Left ventricle myocardium inferior (tissue), 1 donor: ENCODE data around the gene PUS7. TPM values are rescaled to one million over a fixed set of nuclear protein-coding genes. Genes with fewer than 3 reads are reported as not detected.

ENCODE experiments used
- DNase-seq: peaks from one replicate; pipeline ENCODE4 v3.0.0-alpha.2; 2020
- H3K27ac ChIP-seq: fragments of 200-600 bp; replicated peaks from 2 replicates; pipeline ENCODE4 v1.8.0; 2021
- H3K27me3 ChIP-seq: fragments of 200-600 bp; 2 replicates; pipeline ENCODE4 v1.8.0; 2021; ENCODE audit warnings: low read depth
- H3K36me3 ChIP-seq: fragments of 200-600 bp; 2 replicates; pipeline ENCODE4 v1.8.0; 2021
- H3K4me1 ChIP-seq: fragments of 200-600 bp; 2 replicates; pipeline ENCODE4 v1.8.0; 2021
- H3K4me3 ChIP-seq: fragments of 200-600 bp; 2 replicates; pipeline ENCODE4 v1.8.0; 2021; ENCODE audit warnings: mild to moderate bottlenecking, moderate library complexity
- H3K9me3 ChIP-seq: fragments of 200-600 bp; replicated peaks from 2 replicates; pipeline ENCODE4 v1.8.0; 2021
- intact Hi-C: fragments of 100-400 bp; cut with micrococcal nuclease; formaldehyde crosslinking; loops from one replicate; pipeline ENCODE4 v1.11.0; 2022
- total RNA-seq: library from RNA; stranded (reverse); fragmentation: NEBNext Ultra II Directional; extraction: Animal tissue kit (Norgen Biotek cat#: 25700); gene quantifications from one replicate; pipeline ENCODE4 v1.2.1, GENCODE V29; 2021
- TF ChIP-seq, protein P1 (sequence below): fragments of 200-600 bp; IDR thresholded peaks from 2 replicates; pipeline ENCODE4 v1.8.0; 2021; ENCODE audit warnings: antibody characterized with exemption, mild to moderate bottlenecking, borderline replicate concordance
- donor health status: DM: no; HTN: yes; CAD: no; lungs with severe emphysema.

The PUS7 gene
- total RNA-seq, 1 donor from 2014 or later = 4.9 TPM

DNA sequence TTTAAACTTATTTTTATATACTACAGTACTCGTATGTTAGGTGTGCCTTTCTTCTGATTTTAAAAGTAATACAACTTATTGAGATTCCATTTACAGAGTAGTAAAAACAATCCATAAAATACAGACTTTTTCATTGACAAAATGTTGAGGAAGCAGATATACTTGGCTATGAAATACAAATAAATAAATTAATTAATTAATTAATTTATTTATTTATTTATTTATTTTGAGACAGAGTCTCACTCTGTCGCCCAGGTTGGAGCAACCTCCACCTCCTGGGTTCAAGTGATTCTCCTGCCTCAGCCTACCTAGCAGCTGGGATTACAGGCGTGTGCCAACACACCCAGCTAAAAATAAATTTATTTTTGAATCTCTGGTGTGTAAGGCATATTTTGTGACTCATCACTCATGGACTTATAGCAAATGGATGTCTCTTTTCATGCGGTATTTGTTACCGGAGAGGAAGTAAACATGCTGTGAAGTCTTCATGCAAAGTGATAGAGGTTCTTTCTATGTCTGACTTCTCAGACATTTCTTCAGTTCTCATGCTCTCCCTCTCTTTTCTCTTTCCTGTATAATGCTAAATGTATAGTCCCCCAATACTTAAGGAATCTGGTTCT lies 113.2 kb downstream of the PUS7 start:
- H3K27me3 ChIP-seq = no peaks in the 10 kb centered on the region

More for the DNA sequence above, 113.2 kb downstream of the PUS7 start:
- no peak overlapping the region for H3K27ac ChIP-seq
- no peaks in the 10 kb centered on the region for H3K4me1 ChIP-seq
- no peak for DNase-seq
- intact Hi-C loops = no loop called here
- no peak overlapping the region for H3K4me3 ChIP-seq
- TF ChIP-seq, protein P1, sequence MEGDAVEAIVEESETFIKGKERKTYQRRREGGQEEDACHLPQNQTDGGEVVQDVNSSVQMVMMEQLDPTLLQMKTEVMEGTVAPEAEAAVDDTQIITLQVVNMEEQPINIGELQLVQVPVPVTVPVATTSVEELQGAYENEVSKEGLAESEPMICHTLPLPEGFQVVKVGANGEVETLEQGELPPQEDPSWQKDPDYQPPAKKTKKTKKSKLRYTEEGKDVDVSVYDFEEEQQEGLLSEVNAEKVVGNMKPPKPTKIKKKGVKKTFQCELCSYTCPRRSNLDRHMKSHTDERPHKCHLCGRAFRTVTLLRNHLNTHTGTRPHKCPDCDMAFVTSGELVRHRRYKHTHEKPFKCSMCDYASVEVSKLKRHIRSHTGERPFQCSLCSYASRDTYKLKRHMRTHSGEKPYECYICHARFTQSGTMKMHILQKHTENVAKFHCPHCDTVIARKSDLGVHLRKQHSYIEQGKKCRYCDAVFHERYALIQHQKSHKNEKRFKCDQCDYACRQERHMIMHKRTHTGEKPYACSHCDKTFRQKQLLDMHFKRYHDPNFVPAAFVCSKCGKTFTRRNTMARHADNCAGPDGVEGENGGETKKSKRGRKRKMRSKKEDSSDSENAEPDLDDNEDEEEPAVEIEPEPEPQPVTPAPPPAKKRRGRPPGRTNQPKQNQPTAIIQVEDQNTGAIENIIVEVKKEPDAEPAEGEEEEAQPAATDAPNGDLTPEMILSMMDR = no peak
- no peaks in the 10 kb centered on the region for H3K36me3 ChIP-seq
- no peaks in the 10 kb centered on the region for H3K9me3 ChIP-seq

Other genes with a start within 250 kb of the PUS7 start
- 34.3 TPM for gene SRPK2, start 133.3 kb downstream of the PUS7 start, total RNA-seq
- 12.9 TPM for gene RINT1, start 9.9 kb upstream of the PUS7 start, total RNA-seq
- not detected for gene EFCAB10, start 59.2 kb upstream of the PUS7 start, total RNA-seq